Upper lobe of left lung (tissue), 6 donors: ENCODE results near the gene ANAPC2. TPM values are rescaled to one million over a fixed set of nuclear protein-coding genes. Genes with fewer than 3 reads are reported as not detected.

Experiments
- ATAC-seq, 2 donors: fragments of 200-7000 bp; cut with Tn5 transposase; one replicate each; pipeline ENCODE4 v1.9.1; 2022; ENCODE audit warnings: mild to moderate bottlenecking in 2 of 2, moderate library complexity in 2 of 2; ENCODE audit not compliant: low FRiP score in 2 of 2
- DNase-seq, 2 donors: peaks; one replicate each; pipeline ENCODE4 v3.0.0-alpha.2; 2019 to 2020
- H3K27ac ChIP-seq, 4 donors: fragments of 200-600 bp; sonication (generic); one replicate each; pipeline ENCODE4 v1.5.1; 2016 to 2019
- H3K27me3 ChIP-seq, 4 donors: fragments of 200-600 bp; sonication (generic); one replicate each; pipeline ENCODE4 v1.5.1; 2017 to 2019
- H3K36me3 ChIP-seq, 4 donors: fragments of 200-600 bp; sonication (generic); one replicate each; pipeline ENCODE4 v1.5.1; 2016 to 2019
- H3K4me1 ChIP-seq, 4 donors: fragments of 200-600 bp; sonication (generic); one replicate each; pipeline ENCODE4 v1.5.1; 2018 to 2019
- H3K4me3 ChIP-seq, 4 donors: fragments of 200-600 bp; sonication (generic); one replicate each; pipeline ENCODE4 v1.5.1; 2017 to 2019; ENCODE audit warnings: mild to moderate bottlenecking in 2 of 4, moderate library complexity in 1 of 4
- H3K9me3 ChIP-seq, 4 donors: fragments of 200-600 bp; sonication (generic); one replicate each; pipeline ENCODE4 v1.5.1; 2018 to 2019
- EP300 ChIP-seq, 4 donors: sonication (generic); formaldehyde crosslinking; IDR thresholded peaks; one replicate each; pipeline ENCODE4 v1.5.1; 2017; ENCODE audit warnings: antibody characterized with exemption in 4 of 4, control low read depth in 2 of 4
- POLR2A ChIP-seq, 4 donors: fragments of 450-650 bp; IDR thresholded peaks; one replicate each; pipeline ENCODE4 v1.5.1; 2016 to 2017; ENCODE audit warnings: antibody characterized with exemption in 4 of 4, mild to moderate bottlenecking in 2 of 4
- POLR2AphosphoS5 ChIP-seq, 2 donors: sonication (generic); formaldehyde crosslinking; IDR thresholded peaks; one replicate each; pipeline ENCODE4 v1.5.1; 2017; ENCODE audit warnings: antibody characterized with exemption in 2 of 2
- WGBS, 2 donors: methylation state at CpG; one replicate each; pipeline ENCODE4 v1.1.5; 2017 to 2018; 5-methylcytosine and 5-hydroxymethylcytosine counted together
- total RNA-seq, 6 donors: library from RNA; depleted of rRNA in 4 of 6; stranded (reverse); fragments of >200 nt in 4 of 6; gene quantifications; one replicate each; pipeline versions ENCODE4 v1.1.0 to v1.2.1, GENCODE V29; 2016 to 2021
- TF ChIP-seq, protein P1 (sequence below), 6 experiments: fragments of 450-650 bp in 4 of 6; fragments of 200-600 bp in 2 of 6; sonication (generic) in 2 of 6; IDR thresholded peaks; one replicate each; pipeline ENCODE4 v1.5.1; 2016 to 2019; ENCODE audit warnings: antibody characterized with exemption in 6 of 6
- donor health status: DM: no; HTN: no; CAD: no; lungs with moderate emphysema.
- donor health status: DM: no; HTN: yes; CAD: no; lungs with severe emphysema.

ANAPC2 gene
- total RNA-seq, 6 donors from 2014 or later = 31.9 to 174 (median 67.3) TPM

- no peak for ATAC-seq
- peaks cover 0 to 7% (median 6%) of the 10 kb centered on the region in 4 donors for H3K4me1 ChIP-seq
- H3K36me3 ChIP-seq = peaks cover 31 to 74% (median 68%) of the 10 kb centered on the region in 4 donors
- no peaks in the 10 kb centered on the region for H3K9me3 ChIP-seq
- WGBS, 2 donors = 95 to 100% methylated on average over 11 to 17 of the region's 17 CpGs
- H3K27me3 ChIP-seq = no peaks in the 10 kb centered on the region
- H3K27ac ChIP-seq = no peak overlapping the region
- no peak overlapping the region for H3K4me3 ChIP-seq
- TF ChIP-seq POLR2A (IDR thresholded peaks at IDR 0.05) (no peak), EP300 (IDR thresholded peaks at IDR 0.05) (no peak), POLR2AphosphoS5 (IDR thresholded peaks at IDR 0.05) (no peak)
- TF ChIP-seq, protein P1, sequence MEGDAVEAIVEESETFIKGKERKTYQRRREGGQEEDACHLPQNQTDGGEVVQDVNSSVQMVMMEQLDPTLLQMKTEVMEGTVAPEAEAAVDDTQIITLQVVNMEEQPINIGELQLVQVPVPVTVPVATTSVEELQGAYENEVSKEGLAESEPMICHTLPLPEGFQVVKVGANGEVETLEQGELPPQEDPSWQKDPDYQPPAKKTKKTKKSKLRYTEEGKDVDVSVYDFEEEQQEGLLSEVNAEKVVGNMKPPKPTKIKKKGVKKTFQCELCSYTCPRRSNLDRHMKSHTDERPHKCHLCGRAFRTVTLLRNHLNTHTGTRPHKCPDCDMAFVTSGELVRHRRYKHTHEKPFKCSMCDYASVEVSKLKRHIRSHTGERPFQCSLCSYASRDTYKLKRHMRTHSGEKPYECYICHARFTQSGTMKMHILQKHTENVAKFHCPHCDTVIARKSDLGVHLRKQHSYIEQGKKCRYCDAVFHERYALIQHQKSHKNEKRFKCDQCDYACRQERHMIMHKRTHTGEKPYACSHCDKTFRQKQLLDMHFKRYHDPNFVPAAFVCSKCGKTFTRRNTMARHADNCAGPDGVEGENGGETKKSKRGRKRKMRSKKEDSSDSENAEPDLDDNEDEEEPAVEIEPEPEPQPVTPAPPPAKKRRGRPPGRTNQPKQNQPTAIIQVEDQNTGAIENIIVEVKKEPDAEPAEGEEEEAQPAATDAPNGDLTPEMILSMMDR (IDR thresholded peaks at IDR 0.05) = no peak
- peak in 1 of 2 donors; percentile 66 for DNase-seq
These were observed 8.6 kb downstream of the ANAPC2 start for GRCh38 chr9:137179761-137180160.

DNA sequence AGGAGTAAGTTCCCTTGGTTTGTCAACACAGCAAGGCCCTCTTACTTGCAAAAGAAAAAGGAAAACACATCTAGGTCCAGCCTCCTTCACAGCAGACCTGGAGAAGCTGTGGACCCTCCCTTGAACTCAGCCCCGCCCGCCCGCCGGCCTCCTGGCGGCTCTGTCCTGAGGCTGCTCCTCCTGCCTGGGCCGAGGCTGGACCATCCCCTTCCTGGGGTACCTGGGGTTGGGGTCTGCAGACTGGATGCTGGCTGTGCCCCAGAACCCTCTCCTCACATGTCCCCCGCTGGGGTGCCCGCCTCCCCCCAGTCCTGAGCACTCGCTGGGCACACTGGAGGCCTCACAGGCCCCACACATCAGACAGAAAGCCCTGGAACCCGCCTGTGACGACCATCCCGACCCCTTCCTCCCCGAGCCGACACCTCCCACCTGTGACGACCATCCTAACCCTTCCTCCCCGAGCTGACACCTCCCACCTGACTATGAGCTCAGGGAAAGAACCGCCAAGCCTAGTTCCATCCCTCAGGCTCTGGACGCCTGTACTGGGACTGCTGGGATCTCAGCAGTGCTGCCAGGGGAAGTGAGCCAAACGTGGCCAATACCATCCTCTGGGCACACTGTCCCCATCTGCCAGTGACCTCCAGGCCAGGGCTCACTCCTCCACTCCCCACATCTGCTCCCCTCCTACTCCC lies 9.3 kb downstream of the ANAPC2 start:
- 95 to 97% methylated on average over 11 to 19 of the region's 19 CpGs for WGBS, 2 donors
- TF ChIP-seq POLR2AphosphoS5 (IDR thresholded peaks at IDR 0.05) (no peak), EP300 (IDR thresholded peaks at IDR 0.05) (no peak)
- TF ChIP-seq, protein P1 (IDR thresholded peaks at IDR 0.05) = no peak
- H3K36me3 ChIP-seq = peaks cover 31 to 67% (median 61%) of the 10 kb centered on the region in 4 donors

DNA sequence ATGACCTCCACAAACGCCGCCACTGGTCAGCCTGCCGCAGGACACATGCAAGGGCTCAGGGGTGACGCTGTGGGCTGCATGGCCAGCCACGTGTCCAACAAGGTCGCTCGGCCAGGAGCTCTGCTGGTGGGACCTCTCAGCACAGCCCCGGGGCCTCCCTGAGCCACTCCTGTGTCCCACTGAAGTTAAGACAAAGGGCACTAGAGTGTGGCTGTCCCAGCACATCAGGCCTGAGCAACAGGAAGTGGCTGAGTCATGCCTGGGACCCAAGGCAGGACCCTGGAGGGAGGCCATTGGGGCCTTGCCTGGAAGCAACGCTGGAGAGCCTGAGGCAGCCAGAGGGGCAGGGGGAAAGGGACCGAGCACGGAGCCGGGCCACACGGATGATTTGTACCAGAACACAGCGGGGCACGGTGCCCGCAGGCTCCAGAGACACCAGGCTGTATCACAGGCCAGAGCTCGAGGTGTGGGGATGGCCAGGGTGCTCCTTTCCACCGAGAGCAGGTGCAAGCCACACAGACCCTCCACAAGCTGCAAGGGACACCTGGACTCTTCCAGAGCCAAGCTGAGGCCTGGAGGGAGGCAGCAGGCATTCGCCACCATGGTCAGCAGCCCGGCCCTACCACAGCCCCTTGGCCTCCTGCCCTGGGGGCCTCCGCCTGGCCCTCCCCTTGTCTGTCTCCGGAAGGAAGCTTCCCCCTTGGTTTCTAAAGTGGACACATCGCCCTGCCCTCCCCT lies 10.0 kb downstream of the ANAPC2 start:
- H3K27me3 ChIP-seq = no peaks in the 10 kb centered on the region
- H3K27ac ChIP-seq = no peak overlapping the region
- TF ChIP-seq POLR2A (IDR thresholded peaks at IDR 0.05) (no peak), EP300 (IDR thresholded peaks at IDR 0.05) (no peak), POLR2AphosphoS5 (IDR thresholded peaks at IDR 0.05) (no peak)
- TF ChIP-seq, protein P1 (IDR thresholded peaks at IDR 0.05) = no peak
- H3K4me1 ChIP-seq = peaks cover 0 to 7% (median 6%) of the 10 kb centered on the region in 4 donors
- peaks cover 26 to 60% (median 54%) of the 10 kb centered on the region in 4 donors for H3K36me3 ChIP-seq
- no peaks in the 10 kb centered on the region for H3K9me3 ChIP-seq
- ATAC-seq (no peak), DNase-seq (peak in 1 of 2 donors; percentile 67)
- WGBS, 2 donors = 88 to 91% methylated on average over 20 to 23 of the region's 23 CpGs
- H3K4me3 ChIP-seq = no peak overlapping the region

More for the DNA sequence above, 9.3 kb downstream of the ANAPC2 start:
- H3K27ac ChIP-seq = no peak overlapping the region
- H3K27me3 ChIP-seq = no peaks in the 10 kb centered on the region
- ATAC-seq = no peak
- no peaks in the 10 kb centered on the region for H3K9me3 ChIP-seq
- no peak overlapping the region for H3K4me3 ChIP-seq
- peak in 1 of 2 donors; percentile 75 for DNase-seq
- peaks cover 0 to 7% (median 6%) of the 10 kb centered on the region in 4 donors for H3K4me1 ChIP-seq

- Histone ChIP-seq H3K36me3 (peaks cover 18 to 41% (median 36%) of the 10 kb centered on the region in 4 donors), H3K4me1 (peaks cover 0 to 7% (median 6%) of the 10 kb centered on the region in 4 donors), H3K4me3 (no peak overlapping the region), H3K27ac (no peak overlapping the region), H3K27me3 (no peaks in the 10 kb centered on the region), H3K9me3 (no peaks in the 10 kb centered on the region)
- peak in 1 of 2 donors; percentile 13 for DNase-seq
- 65 to 70% methylated on average over 12 to 17 of the region's 17 CpGs for WGBS, 2 donors
- no peak for ATAC-seq
- TF ChIP-seq, protein P1 (IDR thresholded peaks at IDR 0.05) = peak in 2 of 6 experiments; percentile 29 to 44
- TF ChIP-seq POLR2A (IDR thresholded peaks at IDR 0.05) = no peak
- no peak for TF ChIP-seq POLR2AphosphoS5 (IDR thresholded peaks at IDR 0.05)
- no peak for TF ChIP-seq EP300 (IDR thresholded peaks at IDR 0.05)
These were observed 11.8 kb downstream of the ANAPC2 start for GRCh38 chr9:137176302-137177182.
